Ramos (cell line): ENCODE data around the gene TWF2.

Source experiments
- in situ Hi-C: fragments of 300-500 bp; cut with MboI; formaldehyde crosslinking; loops from one replicate; pipeline ENCODE4 v1.14.3; 2022; ENCODE audit warnings: low sequenced_read_pairs; ENCODE audit not compliant: unreplicated experiment

Gene TWF2

GRCh38 chr3:52259448-52259847, 20.5 kb upstream of the TWF2 start:
- in situ Hi-C loops: no loop called here

GRCh38 chr3:52259035-52259434, 20.1 kb upstream of the TWF2 start:
- in situ Hi-C loops: no loop called here

- in situ Hi-C loops: no loop called here
Measured at GRCh38 chr3:52257911-52258310, 19.0 kb upstream of the TWF2 start.

GRCh38 chr3:52256622-52257021, 17.7 kb upstream of the TWF2 start:
- in situ Hi-C loops: no loop called here

- in situ Hi-C loops: no loop called here
Measured at GRCh38 chr3:52256159-52256558, 17.2 kb upstream of the TWF2 start.

- in situ Hi-C loops: no loop called here
Measured at GRCh38 chr3:52254608-52255007, 15.7 kb upstream of the TWF2 start.

GRCh38 chr3:52253314-52254304, 14.7 kb upstream of the TWF2 start:
- in situ Hi-C loops: no loop called here

- in situ Hi-C loops: no loop called here
Measured at GRCh38 chr3:52250122-52250521, 11.2 kb upstream of the TWF2 start.

GRCh38 chr3:52249683-52250082, 10.7 kb upstream of the TWF2 start:
- in situ Hi-C loops: loop anchor here (25.0 kb wide), 1 partner anchor 913 kb away; the partner anchor contains the start of gene PRKCD

GRCh38 chr3:52248816-52249547, 10.0 kb upstream of the TWF2 start:
- in situ Hi-C loops: loop anchor here (25.0 kb wide), 1 partner anchor 913 kb away; the partner anchor contains the start of gene PRKCD

GRCh38 chr3:52248165-52248541, 9.2 kb upstream of the TWF2 start:
- in situ Hi-C loops: loop anchor here (25.0 kb wide), 1 partner anchor 914 kb away; the partner anchor contains the start of gene PRKCD

- in situ Hi-C loops: loop anchor here (25.0 kb wide), 1 partner anchor 915 kb away; the partner anchor contains the start of gene PRKCD
Measured at GRCh38 chr3:52247409-52248164, 8.6 kb upstream of the TWF2 start.

- in situ Hi-C loops: loop anchor here (25.0 kb wide), 1 partner anchor 915 kb away; the partner anchor contains the start of gene PRKCD
Measured at GRCh38 chr3:52246728-52247408, 7.9 kb upstream of the TWF2 start.

GRCh38 chr3:52246264-52246620, 7.3 kb upstream of the TWF2 start:
- in situ Hi-C loops: loop anchor here (25.0 kb wide), 1 partner anchor 916 kb away; the partner anchor contains the start of gene PRKCD

- in situ Hi-C loops: loop anchor here (25.0 kb wide), 1 partner anchor 917 kb away; the partner anchor contains the start of gene PRKCD
Measured at GRCh38 chr3:52245322-52246263, 6.6 kb upstream of the TWF2 start, which contains the start of gene PPM1M. Gene PPM1M (plus strand): TSS chr3:52245759. CDS start chr3:52245825, 66 bp downstream.

- in situ Hi-C loops: loop anchor here (25.0 kb wide), 1 partner anchor 918 kb away; the partner anchor contains the start of gene PRKCD
Measured at GRCh38 chr3:52243791-52244628, 5.1 kb upstream of the TWF2 start.

- in situ Hi-C loops: loop anchor here (25.0 kb wide), 1 partner anchor 920 kb away; the partner anchor contains the start of gene PRKCD
Measured at GRCh38 chr3:52242039-52242438, 3.1 kb upstream of the TWF2 start.
